ENCODE results near the gene ORMDL3. TPM values are rescaled to one million over a fixed set of nuclear protein-coding genes. Genes with fewer than 3 reads are reported as not detected.
A peak's percentile ranks its signal among the peaks of the same experiment; 100 is the strongest.

The ORMDL3 gene
- total RNA-seq, 1 experiment from 2014 or later: 58.6 TPM

DNA sequence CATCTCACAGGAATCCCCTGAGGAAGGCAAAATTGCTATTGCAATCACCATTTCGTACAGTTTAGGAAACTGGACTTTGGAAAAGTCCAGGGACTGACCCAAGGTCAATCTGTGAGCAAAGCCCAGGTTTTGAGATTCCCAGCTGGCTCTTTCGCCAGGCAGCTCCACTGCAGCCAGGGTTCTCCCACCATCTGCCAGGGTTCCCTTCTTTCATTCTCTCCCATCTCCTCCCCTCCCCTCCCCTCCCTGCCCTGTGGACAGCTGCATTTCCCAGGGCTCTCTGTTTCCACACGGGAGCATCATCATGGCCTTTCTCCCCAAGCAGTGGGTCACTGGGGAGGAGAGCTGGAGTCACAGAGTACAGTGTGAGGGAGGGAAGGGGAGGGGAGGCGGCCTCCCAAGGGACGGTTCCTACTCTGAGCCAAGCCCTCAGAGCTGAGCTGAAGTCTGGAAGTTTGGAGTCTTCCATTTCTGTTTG lies 23.5 kb upstream of the ORMDL3 start:
- no peak overlapping the region for H4K8ac ChIP-seq (replicated peaks; ENCODE audit: insufficient read length, low read depth, low read length)
- TF ChIP-seq, protein P1, sequence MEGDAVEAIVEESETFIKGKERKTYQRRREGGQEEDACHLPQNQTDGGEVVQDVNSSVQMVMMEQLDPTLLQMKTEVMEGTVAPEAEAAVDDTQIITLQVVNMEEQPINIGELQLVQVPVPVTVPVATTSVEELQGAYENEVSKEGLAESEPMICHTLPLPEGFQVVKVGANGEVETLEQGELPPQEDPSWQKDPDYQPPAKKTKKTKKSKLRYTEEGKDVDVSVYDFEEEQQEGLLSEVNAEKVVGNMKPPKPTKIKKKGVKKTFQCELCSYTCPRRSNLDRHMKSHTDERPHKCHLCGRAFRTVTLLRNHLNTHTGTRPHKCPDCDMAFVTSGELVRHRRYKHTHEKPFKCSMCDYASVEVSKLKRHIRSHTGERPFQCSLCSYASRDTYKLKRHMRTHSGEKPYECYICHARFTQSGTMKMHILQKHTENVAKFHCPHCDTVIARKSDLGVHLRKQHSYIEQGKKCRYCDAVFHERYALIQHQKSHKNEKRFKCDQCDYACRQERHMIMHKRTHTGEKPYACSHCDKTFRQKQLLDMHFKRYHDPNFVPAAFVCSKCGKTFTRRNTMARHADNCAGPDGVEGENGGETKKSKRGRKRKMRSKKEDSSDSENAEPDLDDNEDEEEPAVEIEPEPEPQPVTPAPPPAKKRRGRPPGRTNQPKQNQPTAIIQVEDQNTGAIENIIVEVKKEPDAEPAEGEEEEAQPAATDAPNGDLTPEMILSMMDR (conservative IDR thresholded peaks at IDR 0.05): no peak
- peaks cover 23 to 32% of the 10 kb centered on the region in 2 experiments for H3K4me1 Mint-ChIP-seq
- DNase-seq: no peak
- no peak overlapping the region for H3T11ph ChIP-seq (ENCODE audit: low read length)
- H3K23me2 ChIP-seq (ENCODE audit: insufficient read length, low read depth, low read length, poor library complexity, severe bottlenecking): peaks cover 8% of the 10 kb centered on the region
- H3K79me1 ChIP-seq (ENCODE audit: insufficient read depth, low read depth, low read length, poor library complexity, severe bottlenecking): no peaks in the 10 kb centered on the region
- no peak overlapping the region for H3K4ac ChIP-seq (ENCODE audit: low read depth, low read length)
- H3K27me3 ChIP-seq (ENCODE audit: insufficient read depth, low read length): no peaks in the 10 kb centered on the region
- no peak overlapping the region for H4K5ac ChIP-seq (ENCODE audit: insufficient read length, low read depth, low read length)
- WGBS (ENCODE audit: extremely low coverage, insufficient read length, low lambda C conversion rate): no CpG with 5 or more reads among the region's 5 CpGs
- no peaks in the 10 kb centered on the region for H3K79me2 ChIP-seq (ENCODE audit: insufficient read depth, low read length)
- no peaks in the 10 kb centered on the region for H4K20me1 ChIP-seq (ENCODE audit: control insufficient read depth, insufficient read depth, insufficient read length)
- H3K4me3 Mint-ChIP-seq: no peak overlapping the region
- no peaks in the 10 kb centered on the region for H3K9me3 ChIP-seq (ENCODE audit: control insufficient read depth, low read depth, low read length)
- H2BK120ac ChIP-seq (ENCODE audit: low read depth, low read length, poor library complexity, severe bottlenecking): no peak overlapping the region
- no peak overlapping the region for H2BK12ac ChIP-seq (ENCODE audit: insufficient read length, low read depth, low read length)
- no peak overlapping the region for H3K18ac ChIP-seq (ENCODE audit: insufficient read length, low read depth, low read length)
- H2BK20ac ChIP-seq (ENCODE audit: low read depth, low read length, poor library complexity, severe bottlenecking): no peak overlapping the region
- H3K27ac ChIP-seq (ENCODE audit: insufficient read length, low read depth, low read length): no peak overlapping the region
- H3K23ac ChIP-seq (ENCODE audit: insufficient read length, low read depth, low read length): no peak overlapping the region
- H3K27me3 Mint-ChIP-seq (ENCODE audit: low read depth): peaks cover 20% of the 10 kb centered on the region
- peak overlapping the region in 1 of 3 experiments; percentile 40; a peak in 1 of 7 replicates for H3K27ac Mint-ChIP-seq
- no peak overlapping the region for H3K14ac ChIP-seq (ENCODE audit: insufficient read depth, low read length)
- H2BK15ac ChIP-seq (ENCODE audit: low read depth, low read length): no peak overlapping the region
- H3K9me3 Mint-ChIP-seq: no peaks in the 10 kb centered on the region; a peak in 1 of 5 replicates
- no peak overlapping the region for H3K4me2 ChIP-seq (ENCODE audit: insufficient read depth, insufficient read length, low read length)
- no peak overlapping the region for H2AFZ ChIP-seq (ENCODE audit: low read length)
- no peak overlapping the region for H4K91ac ChIP-seq (ENCODE audit: insufficient read length, low read depth, low read length)
- no peak overlapping the region for H3K56ac ChIP-seq (ENCODE audit: insufficient read length, low read depth, low read length)
- H2AK5ac ChIP-seq (ENCODE audit: insufficient read length, low read length): no peak overlapping the region
- H3K9ac ChIP-seq (ENCODE audit: extremely low read depth, insufficient read length, low read length): no peak overlapping the region
- no peaks in the 10 kb centered on the region for H3K36me3 Mint-ChIP-seq (ENCODE audit: insufficient read depth in 1 of 3, low read depth in 3 of 3)
- no peak overlapping the region for H2BK5ac ChIP-seq (ENCODE audit: insufficient read length, low read length)
- H3K4me1 ChIP-seq (ENCODE audit: insufficient read depth, low read length): peaks cover 2% of the 10 kb centered on the region; the same call in 1 of the 2 replicates

Data from H9 (cell line).